NT2/D1 (cell line): Measurements from ENCODE around the gene FAM20C.

ENCODE experiments used
- SUZ12 ChIP-seq: IDR thresholded peaks from 2 replicates; pipeline ENCODE4 v1.6.1; 2011; ENCODE audit not compliant: insufficient read length, insufficient read depth; ENCODE audit errors: extremely low read depth
- YY1 ChIP-seq: IDR thresholded peaks from 2 replicates; pipeline ENCODE4 v1.6.1; 2011; ENCODE audit not compliant: insufficient read length, insufficient read depth
- ZNF274 ChIP-seq: IDR thresholded peaks from 2 replicates; pipeline ENCODE4 v1.6.1; 2011; ENCODE audit warnings: mild to moderate bottlenecking, low read depth, low read length

- no peak for TF ChIP-seq ZNF274
- no peak for TF ChIP-seq YY1
- no peak for TF ChIP-seq SUZ12
These were observed 37.9 kb downstream of the FAM20C start for GRCh38 chr7:230274-230673.
